SK-N-SH treated with all-trans-retinoic acid at 6 μM for 48 hours (cell line): ENCODE data around the gene TMEFF2.

ENCODE experiments used
- ARNTL ChIP-seq: fragments of 450-650 bp; formaldehyde crosslinking; IDR thresholded peaks from 2 replicates; pipeline ENCODE4 v1.5.0; 2020; ENCODE audit warnings: low read depth, mild to moderate bottlenecking, moderate library complexity, borderline replicate concordance
- CSRNP3 ChIP-seq: fragments of 250-450 bp; sonication (Bioruptor Pico); IDR thresholded peaks from 2 replicates; pipeline ENCODE4 v1.5.1; 2021; ENCODE audit warnings: mild to moderate bottlenecking, moderate library complexity
- GLIS3 ChIP-seq: fragments of 250-450 bp; sonication (Bioruptor Pico); IDR thresholded peaks from 2 replicates; pipeline ENCODE4 v1.5.0; 2020; ENCODE audit warnings: mild to moderate bottlenecking, moderate library complexity
- PATZ1 ChIP-seq: fragments of 250-450 bp; sonication (Bioruptor Pico); IDR thresholded peaks from 2 replicates; pipeline ENCODE4 v1.8.0; 2020; ENCODE audit warnings: mild to moderate bottlenecking, moderate library complexity, borderline replicate concordance
- RARB ChIP-seq: fragments of 250-450 bp; sonication (Bioruptor Pico); IDR thresholded peaks from 2 replicates; pipeline ENCODE4 v1.8.0; 2021; ENCODE audit warnings: mild to moderate bottlenecking, moderate library complexity
- TCF4 ChIP-seq: fragments of 250-450 bp; sonication (Bioruptor Pico); IDR thresholded peaks from 2 replicates; pipeline ENCODE4 v1.8.0; 2021; ENCODE audit warnings: mild to moderate bottlenecking, moderate library complexity, borderline replicate concordance
- TOX ChIP-seq: fragments of 250-450 bp; sonication (Bioruptor Pico); IDR thresholded peaks from 2 replicates; pipeline ENCODE4 v1.8.0; 2021; ENCODE audit warnings: mild to moderate bottlenecking, moderate library complexity, borderline replicate concordance
- ZFP3 ChIP-seq: fragments of 250-450 bp; sonication (Bioruptor Pico); IDR thresholded peaks from 2 replicates; pipeline ENCODE4 v1.5.0; 2020; ENCODE audit warnings: mild to moderate bottlenecking, moderate library complexity
- ZFP30 ChIP-seq: fragments of 450-650 bp; formaldehyde crosslinking; IDR thresholded peaks from 2 replicates; pipeline ENCODE4 v1.5.0; 2022; ENCODE audit warnings: mild to moderate bottlenecking, moderate library complexity
- ZNF565 ChIP-seq: fragments of 450-650 bp; formaldehyde crosslinking; conservative IDR thresholded peaks from 2 replicates; pipeline ENCODE4 v1.5.0; 2020; ENCODE audit warnings: low read depth, mild to moderate bottlenecking, moderate library complexity
- TF ChIP-seq, protein P1 (sequence below): fragments of 250-450 bp; sonication (Bioruptor Pico); IDR thresholded peaks from 2 replicates; pipeline ENCODE4 v1.5.1; 2020; ENCODE audit warnings: low read depth, mild to moderate bottlenecking, moderate library complexity

GRCh38 chr2:192151853-192152252 lies 42.9 kb downstream of the TMEFF2 start:
- TF ChIP-seq TCF4 (CRISPR knock-in tag): no peak
- TF ChIP-seq RARB: no peak
- no peak for TF ChIP-seq ZFP30 (CRISPR knock-in tag)
- TF ChIP-seq, protein P1, sequence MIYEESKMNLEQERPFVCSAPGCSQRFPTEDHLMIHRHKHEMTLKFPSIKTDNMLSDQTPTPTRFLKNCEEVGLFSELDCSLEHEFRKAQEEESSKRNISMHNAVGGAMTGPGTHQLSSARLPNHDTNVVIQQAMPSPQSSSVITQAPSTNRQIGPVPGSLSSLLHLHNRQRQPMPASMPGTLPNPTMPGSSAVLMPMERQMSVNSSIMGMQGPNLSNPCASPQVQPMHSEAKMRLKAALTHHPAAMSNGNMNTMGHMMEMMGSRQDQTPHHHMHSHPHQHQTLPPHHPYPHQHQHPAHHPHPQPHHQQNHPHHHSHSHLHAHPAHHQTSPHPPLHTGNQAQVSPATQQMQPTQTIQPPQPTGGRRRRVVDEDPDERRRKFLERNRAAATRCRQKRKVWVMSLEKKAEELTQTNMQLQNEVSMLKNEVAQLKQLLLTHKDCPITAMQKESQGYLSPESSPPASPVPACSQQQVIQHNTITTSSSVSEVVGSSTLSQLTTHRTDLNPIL (CRISPR knock-in tag): no peak
- TF ChIP-seq PATZ1 (CRISPR knock-in tag): no peak
- TF ChIP-seq ARNTL (CRISPR knock-in tag): no peak
- TF ChIP-seq ZNF565 (CRISPR knock-in tag): no peak
- TF ChIP-seq ZFP3 (CRISPR knock-in tag): no peak
- TF ChIP-seq GLIS3 (CRISPR knock-in tag): no peak
- TF ChIP-seq CSRNP3: no peak
- TF ChIP-seq TOX (CRISPR knock-in tag): no peak
